ENCODE measurements around the gene SNAP91.

GRCh38 chr6:83741089-83741488, 32.2 kb upstream of the SNAP91 start:
- TF ChIP-seq CTCF (IDR thresholded peaks at IDR 0.05) (no peak), EZH2phosphoT487 (IDR thresholded peaks at IDR 0.05) (no peak), EZH2 (IDR thresholded peaks at IDR 0.05) (no peak)

Data from neural progenitor cell (in vitro differentiated cells).